Measurements from ENCODE around the gene LEFTY1.

GRCh38 chr1:225914391-225914790 lies 25.4 kb upstream of the LEFTY1 start:
- TF ChIP-seq GATA3 (IDR thresholded peaks at IDR 0.05; ENCODE audit: low read depth, low read length) (no peak), GATA2 (IDR thresholded peaks at IDR 0.05; ENCODE audit: low read depth, low read length) (no peak)

Data from SH-SY5Y (cell line).